ENCODE data around the gene B4GALT7.

The B4GALT7 gene

GRCh38 chr5:177593511-177593910 lies 6.4 kb upstream of the B4GALT7 start:
- no peak for DNase-seq (ENCODE audit: low read depth)

GRCh38 chr5:177594071-177594470 lies 5.9 kb upstream of the B4GALT7 start:
- DNase-seq (ENCODE audit: low read depth): no peak

GRCh38 chr5:177595026-177595585 lies 4.8 kb upstream of the B4GALT7 start:
- DNase-seq (ENCODE audit: low read depth): no peak

- DNase-seq (ENCODE audit: low read depth): no peak
Observed at GRCh38 chr5:177595991-177596774, 3.7 kb upstream of the B4GALT7 start.

GRCh38 chr5:177596775-177597238 lies 3.1 kb upstream of the B4GALT7 start:
- DNase-seq (ENCODE audit: low read depth): no peak

- no peak for DNase-seq (ENCODE audit: low read depth)
Observed at GRCh38 chr5:177598477-177598876, 1.5 kb upstream of the B4GALT7 start.

GRCh38 chr5:177600508-177601018 lies 631 bp downstream of the B4GALT7 start:
- peak; percentile 46 for DNase-seq (ENCODE audit: low read depth)

GRCh38 chr5:177601126-177601525 lies 1.2 kb downstream of the B4GALT7 start:
- no peak for DNase-seq (ENCODE audit: low read depth)

- no peak for DNase-seq (ENCODE audit: low read depth)
Observed at GRCh38 chr5:177601577-177602457, 1.9 kb downstream of the B4GALT7 start.

GRCh38 chr5:177602458-177602830 lies 2.5 kb downstream of the B4GALT7 start:
- no peak for DNase-seq (ENCODE audit: low read depth)

GRCh38 chr5:177603631-177604030 lies 3.7 kb downstream of the B4GALT7 start:
- DNase-seq (ENCODE audit: low read depth): no peak

GRCh38 chr5:177604116-177604521 lies 4.2 kb downstream of the B4GALT7 start:
- no peak for DNase-seq (ENCODE audit: low read depth)

GRCh38 chr5:177604656-177605055 lies 4.7 kb downstream of the B4GALT7 start:
- no peak for DNase-seq (ENCODE audit: low read depth)

- DNase-seq (ENCODE audit: low read depth): no peak
Observed at GRCh38 chr5:177605078-177605477, 5.1 kb downstream of the B4GALT7 start.

GRCh38 chr5:177605667-177606066 lies 5.7 kb downstream of the B4GALT7 start:
- DNase-seq (ENCODE audit: low read depth): no peak

GRCh38 chr5:177606071-177607051 lies 6.4 kb downstream of the B4GALT7 start:
- no peak for DNase-seq (ENCODE audit: low read depth)

GRCh38 chr5:177607115-177607451 lies 7.2 kb downstream of the B4GALT7 start:
- DNase-seq (ENCODE audit: low read depth): no peak

GRCh38 chr5:177607452-177608192 lies 7.7 kb downstream of the B4GALT7 start:
- DNase-seq (ENCODE audit: low read depth): peak; percentile 91

- DNase-seq (ENCODE audit: low read depth): no peak
Observed at GRCh38 chr5:177608243-177609075, 8.5 kb downstream of the B4GALT7 start.

All from iris pigment epithelial cell (primary cell).